Measurements from ENCODE around the gene CRIP3.

CRIP3 gene

GRCh38 chr6:43265564-43265963 is 43.1 kb downstream of the CRIP3 start:
- DNase-seq, result no peak
- H3K4me3 ChIP-seq (ENCODE audit: insufficient read depth, low read depth, low read length, poor library complexity, severe bottlenecking), result no peak overlapping the region
- no peak overlapping the region for H3K27ac ChIP-seq (ENCODE audit: insufficient read depth, low read length, poor library complexity, severe bottlenecking)
- H3K36me3 ChIP-seq (ENCODE audit: control insufficient read depth, insufficient read depth, low read length), result no peaks in the 10 kb centered on the region
- no peaks in the 10 kb centered on the region for H3K27me3 ChIP-seq (replicated peaks; ENCODE audit: control insufficient read depth, insufficient read depth, low read length, poor library complexity, severe bottlenecking)
- H3K4me1 ChIP-seq (ENCODE audit: control insufficient read depth, insufficient read depth, low read length, poor library complexity, severe bottlenecking), result peaks cover 9% of the 10 kb centered on the region
- no peaks in the 10 kb centered on the region for H3K9me3 ChIP-seq (ENCODE audit: control insufficient read depth, low read length)

GRCh38 chr6:43264599-43265145 is 44.0 kb downstream of the CRIP3 start:
- Histone ChIP-seq H3K27me3 (replicated peaks; ENCODE audit: control insufficient read depth, insufficient read depth, low read length, poor library complexity, severe bottlenecking) (no peaks in the 10 kb centered on the region), H3K4me3 (ENCODE audit: insufficient read depth, low read depth, low read length, poor library complexity, severe bottlenecking) (no peak overlapping the region), H3K36me3 (ENCODE audit: control insufficient read depth, insufficient read depth, low read length) (no peaks in the 10 kb centered on the region), H3K9me3 (ENCODE audit: control insufficient read depth, low read length) (no peaks in the 10 kb centered on the region), H3K4me1 (ENCODE audit: control insufficient read depth, insufficient read depth, low read length, poor library complexity, severe bottlenecking) (peaks cover 5% of the 10 kb centered on the region), H3K27ac (ENCODE audit: insufficient read depth, low read length, poor library complexity, severe bottlenecking) (no peak overlapping the region)
- DNase-seq, result no peak

- Histone ChIP-seq H3K27ac (ENCODE audit: insufficient read depth, low read length, poor library complexity, severe bottlenecking) (no peak overlapping the region), H3K27me3 (replicated peaks; ENCODE audit: control insufficient read depth, insufficient read depth, low read length, poor library complexity, severe bottlenecking) (no peaks in the 10 kb centered on the region), H3K4me3 (ENCODE audit: insufficient read depth, low read depth, low read length, poor library complexity, severe bottlenecking) (no peak overlapping the region), H3K9me3 (ENCODE audit: control insufficient read depth, low read length) (no peaks in the 10 kb centered on the region), H3K36me3 (ENCODE audit: control insufficient read depth, insufficient read depth, low read length) (no peaks in the 10 kb centered on the region), H3K4me1 (ENCODE audit: control insufficient read depth, insufficient read depth, low read length, poor library complexity, severe bottlenecking) (no peaks in the 10 kb centered on the region)
- DNase-seq, result peak; percentile 45 to 59 (median 50)
Measured at GRCh38 chr6:43263314-43264178, 45.1 kb downstream of the CRIP3 start.

DNA sequence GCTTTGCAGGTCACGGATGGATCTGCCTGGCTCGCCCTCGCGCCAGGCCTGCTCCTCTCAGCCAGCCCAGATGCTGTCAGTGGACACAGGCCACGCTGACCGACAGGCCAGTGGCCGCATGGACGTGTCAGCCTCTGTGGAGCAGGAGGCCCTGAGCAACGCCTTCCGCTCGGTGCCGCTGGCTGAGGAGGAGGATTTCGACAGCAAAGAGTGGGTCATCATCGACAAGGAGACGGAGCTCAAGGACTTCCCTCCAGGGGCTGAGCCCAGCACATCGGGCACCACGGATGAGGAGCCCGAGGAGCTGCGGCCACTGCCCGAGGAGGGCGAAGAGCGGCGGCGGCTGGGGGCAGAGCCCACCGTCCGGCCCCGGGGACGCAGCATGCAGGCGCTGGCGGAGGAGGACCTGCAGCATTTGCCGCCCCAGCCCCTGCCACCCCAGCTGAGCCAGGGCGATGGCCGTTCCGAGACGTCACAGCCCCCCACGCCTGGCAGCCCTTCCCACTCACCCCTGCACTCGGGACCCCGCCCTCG is 45.8 kb downstream of the CRIP3 start:
- Histone ChIP-seq H3K9me3 (ENCODE audit: control insufficient read depth, low read length) (no peaks in the 10 kb centered on the region), H3K4me3 (ENCODE audit: insufficient read depth, low read depth, low read length, poor library complexity, severe bottlenecking) (no peak overlapping the region), H3K27me3 (replicated peaks; ENCODE audit: control insufficient read depth, insufficient read depth, low read length, poor library complexity, severe bottlenecking) (no peaks in the 10 kb centered on the region), H3K4me1 (ENCODE audit: control insufficient read depth, insufficient read depth, low read length, poor library complexity, severe bottlenecking) (no peaks in the 10 kb centered on the region), H3K36me3 (ENCODE audit: control insufficient read depth, insufficient read depth, low read length) (no peaks in the 10 kb centered on the region), H3K27ac (ENCODE audit: insufficient read depth, low read length, poor library complexity, severe bottlenecking) (no peak overlapping the region)
- DNase-seq, result no peak

DNA sequence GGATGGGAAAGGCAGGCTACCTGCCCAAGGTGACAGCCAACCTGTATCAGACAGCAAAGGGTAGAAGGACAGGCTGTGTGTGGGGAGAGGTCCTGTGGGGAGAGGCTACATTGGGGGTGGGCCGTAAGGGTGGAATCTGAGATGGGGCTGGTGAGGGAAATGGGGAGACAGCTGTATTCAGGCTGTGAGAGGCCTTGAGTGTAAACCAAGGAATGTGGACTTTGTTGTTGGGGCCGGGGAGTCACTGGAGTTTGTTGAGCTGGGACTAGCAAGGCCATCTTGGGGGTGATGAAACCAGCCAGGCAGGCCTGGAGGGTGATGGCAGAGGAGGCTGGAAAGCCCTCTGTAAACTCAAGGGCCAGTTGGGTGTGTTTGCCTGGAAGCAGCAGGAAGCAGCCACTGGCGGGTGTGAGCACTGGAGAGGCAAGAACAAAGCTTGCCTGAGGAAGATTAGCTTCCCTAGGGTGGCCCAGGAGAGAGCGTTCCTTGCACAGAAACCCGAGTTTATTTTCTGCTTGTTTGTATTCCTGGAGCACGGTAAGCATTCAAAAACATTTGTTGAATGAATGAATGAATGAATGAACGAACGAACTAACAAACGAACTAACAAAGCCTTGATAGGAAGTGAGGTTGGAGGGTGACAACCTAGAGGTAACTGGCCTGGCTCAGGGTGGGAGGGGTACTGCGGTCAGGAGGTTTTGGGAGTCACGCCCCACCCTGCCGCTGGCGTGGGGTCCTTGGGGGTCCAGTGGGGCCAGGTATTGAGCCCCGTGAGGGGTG is 46.4 kb downstream of the CRIP3 start:
- Histone ChIP-seq H3K27me3 (replicated peaks; ENCODE audit: control insufficient read depth, insufficient read depth, low read length, poor library complexity, severe bottlenecking) (no peaks in the 10 kb centered on the region), H3K4me3 (ENCODE audit: insufficient read depth, low read depth, low read length, poor library complexity, severe bottlenecking) (no peak overlapping the region), H3K27ac (ENCODE audit: insufficient read depth, low read length, poor library complexity, severe bottlenecking) (no peak overlapping the region), H3K9me3 (ENCODE audit: control insufficient read depth, low read length) (no peaks in the 10 kb centered on the region), H3K4me1 (ENCODE audit: control insufficient read depth, insufficient read depth, low read length, poor library complexity, severe bottlenecking) (no peaks in the 10 kb centered on the region), H3K36me3 (ENCODE audit: control insufficient read depth, insufficient read depth, low read length) (no peaks in the 10 kb centered on the region)
- no peak for DNase-seq

- no peaks in the 10 kb centered on the region for H3K9me3 ChIP-seq (ENCODE audit: control insufficient read depth, low read length)
- no peaks in the 10 kb centered on the region for H3K4me1 ChIP-seq (ENCODE audit: control insufficient read depth, insufficient read depth, low read length, poor library complexity, severe bottlenecking)
- no peak overlapping the region for H3K27ac ChIP-seq (ENCODE audit: insufficient read depth, low read length, poor library complexity, severe bottlenecking)
- H3K36me3 ChIP-seq (ENCODE audit: control insufficient read depth, insufficient read depth, low read length), result no peaks in the 10 kb centered on the region
- no peak overlapping the region for H3K4me3 ChIP-seq (ENCODE audit: insufficient read depth, low read depth, low read length, poor library complexity, severe bottlenecking)
- H3K27me3 ChIP-seq (replicated peaks; ENCODE audit: control insufficient read depth, insufficient read depth, low read length, poor library complexity, severe bottlenecking), result no peaks in the 10 kb centered on the region
- no peak for DNase-seq
Measured at GRCh38 chr6:43261198-43261597, 47.4 kb downstream of the CRIP3 start.

- Histone ChIP-seq H3K4me3 (ENCODE audit: insufficient read depth, low read depth, low read length, poor library complexity, severe bottlenecking) (no peak overlapping the region), H3K9me3 (ENCODE audit: control insufficient read depth, low read length) (no peaks in the 10 kb centered on the region), H3K27ac (ENCODE audit: insufficient read depth, low read length, poor library complexity, severe bottlenecking) (no peak overlapping the region), H3K27me3 (replicated peaks; ENCODE audit: control insufficient read depth, insufficient read depth, low read length, poor library complexity, severe bottlenecking) (no peaks in the 10 kb centered on the region), H3K4me1 (ENCODE audit: control insufficient read depth, insufficient read depth, low read length, poor library complexity, severe bottlenecking) (no peaks in the 10 kb centered on the region), H3K36me3 (ENCODE audit: control insufficient read depth, insufficient read depth, low read length) (no peaks in the 10 kb centered on the region)
- DNase-seq, result no peak
Measured at GRCh38 chr6:43260791-43261190, 47.8 kb downstream of the CRIP3 start.

- Histone ChIP-seq H3K36me3 (ENCODE audit: control insufficient read depth, insufficient read depth, low read length) (no peaks in the 10 kb centered on the region), H3K9me3 (ENCODE audit: control insufficient read depth, low read length) (no peaks in the 10 kb centered on the region), H3K4me3 (ENCODE audit: insufficient read depth, low read depth, low read length, poor library complexity, severe bottlenecking) (no peak overlapping the region), H3K4me1 (ENCODE audit: control insufficient read depth, insufficient read depth, low read length, poor library complexity, severe bottlenecking) (no peaks in the 10 kb centered on the region), H3K27ac (ENCODE audit: insufficient read depth, low read length, poor library complexity, severe bottlenecking) (no peak overlapping the region), H3K27me3 (replicated peaks; ENCODE audit: control insufficient read depth, insufficient read depth, low read length, poor library complexity, severe bottlenecking) (no peaks in the 10 kb centered on the region)
- no peak for DNase-seq
Measured at GRCh38 chr6:43258807-43259686, 49.6 kb downstream of the CRIP3 start.

DNA sequence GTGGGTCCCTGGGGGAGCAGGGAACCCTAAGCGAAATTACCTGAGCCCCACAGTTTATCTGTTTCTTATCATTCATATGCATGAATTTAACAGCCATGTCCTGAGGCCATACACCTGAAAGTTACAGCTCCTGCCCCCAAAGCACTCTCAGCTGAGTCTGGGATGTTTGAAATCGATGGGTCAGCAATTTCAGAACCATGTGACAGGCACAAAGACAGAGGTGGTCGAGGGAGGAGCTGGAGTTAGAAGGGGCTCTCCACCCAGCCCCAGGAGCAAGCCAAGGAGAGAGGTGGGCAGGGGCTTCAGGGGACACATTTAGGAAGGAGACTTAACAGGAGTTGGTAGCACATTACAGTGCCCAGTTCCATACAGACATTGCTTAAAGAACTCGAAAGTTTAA is 50.4 kb downstream of the CRIP3 start:
- Histone ChIP-seq H3K27me3 (replicated peaks; ENCODE audit: control insufficient read depth, insufficient read depth, low read length, poor library complexity, severe bottlenecking) (no peaks in the 10 kb centered on the region), H3K27ac (ENCODE audit: insufficient read depth, low read length, poor library complexity, severe bottlenecking) (no peak overlapping the region), H3K4me1 (ENCODE audit: control insufficient read depth, insufficient read depth, low read length, poor library complexity, severe bottlenecking) (no peaks in the 10 kb centered on the region), H3K36me3 (ENCODE audit: control insufficient read depth, insufficient read depth, low read length) (no peaks in the 10 kb centered on the region), H3K9me3 (ENCODE audit: control insufficient read depth, low read length) (no peaks in the 10 kb centered on the region), H3K4me3 (ENCODE audit: insufficient read depth, low read depth, low read length, poor library complexity, severe bottlenecking) (no peak overlapping the region)
- no peak for DNase-seq
